ENCODE results near the gene SPATS2L. TPM values are rescaled to one million over a fixed set of nuclear protein-coding genes. Genes with fewer than 3 reads are reported as not detected.
A peak's percentile ranks its signal among the peaks of the same experiment; 100 is the strongest.

Gene SPATS2L
- total and polyA plus RNA-seq, 2 experiments from 2014 or later, result 159 to 202 TPM

DNA sequence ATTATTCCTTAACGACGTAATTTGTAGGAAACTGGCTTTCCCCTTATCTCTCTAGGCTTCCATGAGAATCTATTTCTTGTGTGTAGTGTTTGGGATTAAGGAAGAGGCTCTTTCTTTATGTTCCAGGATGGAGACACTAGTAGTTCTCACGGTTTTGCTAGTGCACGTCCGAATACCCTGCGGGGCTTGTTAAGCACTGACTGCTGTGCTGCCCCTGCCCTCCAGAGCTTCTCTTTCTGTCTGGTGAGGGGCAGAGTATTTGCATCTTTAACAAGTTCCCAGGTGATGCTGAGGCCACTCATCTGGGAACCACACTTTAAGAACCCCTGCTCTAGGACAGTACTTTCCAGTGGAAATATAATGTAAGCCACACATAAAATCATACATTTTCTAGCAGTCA, 76.4 kb downstream of the SPATS2L start:
- TF ChIP-seq EZH2 (IDR thresholded peaks at IDR 0.05; ENCODE audit: borderline replicate concordance) (no peak), EZH2phosphoT487 (IDR thresholded peaks at IDR 0.05; ENCODE audit: low read depth, severe bottlenecking, unreplicated experiment) (no peak)
- TF ChIP-seq, protein P1, sequence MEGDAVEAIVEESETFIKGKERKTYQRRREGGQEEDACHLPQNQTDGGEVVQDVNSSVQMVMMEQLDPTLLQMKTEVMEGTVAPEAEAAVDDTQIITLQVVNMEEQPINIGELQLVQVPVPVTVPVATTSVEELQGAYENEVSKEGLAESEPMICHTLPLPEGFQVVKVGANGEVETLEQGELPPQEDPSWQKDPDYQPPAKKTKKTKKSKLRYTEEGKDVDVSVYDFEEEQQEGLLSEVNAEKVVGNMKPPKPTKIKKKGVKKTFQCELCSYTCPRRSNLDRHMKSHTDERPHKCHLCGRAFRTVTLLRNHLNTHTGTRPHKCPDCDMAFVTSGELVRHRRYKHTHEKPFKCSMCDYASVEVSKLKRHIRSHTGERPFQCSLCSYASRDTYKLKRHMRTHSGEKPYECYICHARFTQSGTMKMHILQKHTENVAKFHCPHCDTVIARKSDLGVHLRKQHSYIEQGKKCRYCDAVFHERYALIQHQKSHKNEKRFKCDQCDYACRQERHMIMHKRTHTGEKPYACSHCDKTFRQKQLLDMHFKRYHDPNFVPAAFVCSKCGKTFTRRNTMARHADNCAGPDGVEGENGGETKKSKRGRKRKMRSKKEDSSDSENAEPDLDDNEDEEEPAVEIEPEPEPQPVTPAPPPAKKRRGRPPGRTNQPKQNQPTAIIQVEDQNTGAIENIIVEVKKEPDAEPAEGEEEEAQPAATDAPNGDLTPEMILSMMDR (IDR thresholded peaks at IDR 0.05; ENCODE audit: poor library complexity), result no peak
- DNase-seq (ENCODE audit: low spot score), result no peak
- Histone ChIP-seq H4K20me1 (ENCODE audit: insufficient read depth, poor library complexity, severe bottlenecking) (no peaks in the 10 kb centered on the region), H3K79me2 (peaks cover 90% of the 10 kb centered on the region), H3K4me2 (peak overlapping the region; percentile 58), H3K9me2 (replicated peaks; ENCODE audit: insufficient read depth) (no peaks in the 10 kb centered on the region), H3K27me3 (no peaks in the 10 kb centered on the region), H3K27ac (no peak overlapping the region), H3K4me1 (ENCODE audit: insufficient read depth) (peaks cover 35% of the 10 kb centered on the region), H3K4me3 (no peak overlapping the region), H3K9me3 (ENCODE audit: low read depth) (no peaks in the 10 kb centered on the region), H3K36me3 (replicated peaks; ENCODE audit: insufficient read depth, low read depth) (no peaks in the 10 kb centered on the region), H2AFZ (no peak overlapping the region)
- WGBS (ENCODE audit: low lambda C conversion rate, missing lambda C conversion rate), result 72% methylated on average over 6 of the region's 6 CpGs

DNA sequence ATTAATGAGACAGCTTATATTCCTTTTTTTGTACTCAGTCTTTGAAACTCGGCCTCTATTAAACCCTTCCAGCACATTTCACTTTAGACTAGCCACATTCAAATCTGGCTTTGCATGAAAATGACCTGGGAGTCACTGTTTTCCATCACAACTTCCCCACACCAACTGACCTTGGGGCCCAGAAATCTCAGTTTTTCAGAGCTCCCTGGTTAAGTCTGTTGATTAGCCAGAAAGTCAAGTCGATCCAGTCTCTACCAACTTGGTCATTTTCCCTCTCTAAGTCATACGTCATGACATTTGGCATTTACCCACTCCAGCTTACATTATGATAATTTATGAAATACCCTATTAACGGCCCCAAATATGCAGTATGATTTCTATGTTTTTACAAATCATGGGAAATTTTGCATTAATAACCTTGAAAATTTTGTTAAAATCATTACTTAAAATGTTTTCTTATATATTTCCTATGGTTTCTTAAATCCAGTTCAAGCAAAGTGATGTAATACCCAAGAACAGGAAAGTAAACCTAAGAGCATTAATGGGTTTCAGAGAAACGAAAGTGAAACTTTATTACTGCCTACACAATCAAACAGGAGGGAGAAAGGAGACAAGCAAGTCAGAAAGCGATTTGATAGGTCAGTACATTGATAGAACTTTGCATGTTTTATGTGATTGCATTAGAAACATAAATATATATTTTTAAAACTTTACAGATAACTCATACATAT, 77.1 kb downstream of the SPATS2L start:
- no peak for DNase-seq (ENCODE audit: low spot score)
- Histone ChIP-seq H3K4me2 (peak overlapping the region; percentile 58), H3K79me2 (peaks cover 97% of the 10 kb centered on the region), H3K4me1 (ENCODE audit: insufficient read depth) (peaks cover 30% of the 10 kb centered on the region), H3K9me3 (ENCODE audit: low read depth) (no peaks in the 10 kb centered on the region), H3K27ac (peak overlapping the region; percentile 19), H2AFZ (no peak overlapping the region), H3K9me2 (replicated peaks; ENCODE audit: insufficient read depth) (no peaks in the 10 kb centered on the region), H3K36me3 (replicated peaks; ENCODE audit: insufficient read depth, low read depth) (no peaks in the 10 kb centered on the region), H4K20me1 (ENCODE audit: insufficient read depth, poor library complexity, severe bottlenecking) (no peaks in the 10 kb centered on the region), H3K27me3 (no peaks in the 10 kb centered on the region), H3K4me3 (no peak overlapping the region)
- WGBS (ENCODE audit: low lambda C conversion rate, missing lambda C conversion rate), result 72% methylated on average over 6 of the region's 6 CpGs
- TF ChIP-seq, protein P1 (IDR thresholded peaks at IDR 0.05; ENCODE audit: poor library complexity), result no peak
- TF ChIP-seq EZH2phosphoT487 (IDR thresholded peaks at IDR 0.05; ENCODE audit: low read depth, severe bottlenecking, unreplicated experiment) (no peak), EZH2 (IDR thresholded peaks at IDR 0.05; ENCODE audit: borderline replicate concordance) (no peak)

DNA sequence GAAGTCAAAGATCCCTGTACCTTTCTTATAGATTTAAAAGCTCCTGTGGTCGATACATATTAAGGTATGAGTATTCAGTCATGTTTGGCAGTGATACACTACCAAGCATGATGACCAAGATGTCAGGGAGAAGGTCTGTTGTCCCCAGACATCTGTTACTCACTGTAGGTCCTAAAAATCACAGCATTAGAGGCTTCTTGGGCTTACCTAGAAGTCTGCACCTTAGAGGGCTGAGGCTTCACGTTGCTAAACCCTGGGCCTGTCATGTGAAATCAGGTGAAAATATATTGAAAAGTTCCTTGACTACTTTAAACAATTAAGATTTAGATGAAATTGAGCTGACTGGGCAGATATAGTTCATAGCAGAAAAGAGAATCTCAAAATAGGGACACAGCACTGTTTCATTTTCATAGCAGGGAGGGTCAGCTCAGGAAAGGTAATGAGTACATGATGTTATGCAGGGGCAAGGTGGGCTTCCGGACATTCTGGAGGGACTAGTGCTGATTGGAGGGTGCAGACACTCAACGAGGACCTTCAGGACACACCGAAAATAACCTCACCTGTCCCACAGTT, 78.7 kb downstream of the SPATS2L start:
- 95% methylated on average over 5 of the region's 5 CpGs for WGBS (ENCODE audit: low lambda C conversion rate, missing lambda C conversion rate)

More for the DNA sequence above, 78.7 kb downstream of the SPATS2L start:
- no peaks in the 10 kb centered on the region for H3K9me2 ChIP-seq (replicated peaks; ENCODE audit: insufficient read depth)
- peaks cover 14% of the 10 kb centered on the region for H3K4me1 ChIP-seq (ENCODE audit: insufficient read depth)
- no peak overlapping the region for H3K4me3 ChIP-seq
- no peaks in the 10 kb centered on the region for H3K27me3 ChIP-seq
- no peaks in the 10 kb centered on the region for H3K9me3 ChIP-seq (ENCODE audit: low read depth)
- TF ChIP-seq, protein P1 (IDR thresholded peaks at IDR 0.05; ENCODE audit: poor library complexity), result no peak
- TF ChIP-seq EZH2 (IDR thresholded peaks at IDR 0.05; ENCODE audit: borderline replicate concordance) (no peak), EZH2phosphoT487 (IDR thresholded peaks at IDR 0.05; ENCODE audit: low read depth, severe bottlenecking, unreplicated experiment) (no peak)
- H3K36me3 ChIP-seq (replicated peaks; ENCODE audit: insufficient read depth, low read depth), result no peaks in the 10 kb centered on the region
- no peak overlapping the region for H3K27ac ChIP-seq
- no peak overlapping the region for H2AFZ ChIP-seq
- DNase-seq (ENCODE audit: low spot score), result no peak
- no peak overlapping the region for H3K4me2 ChIP-seq
- H3K79me2 ChIP-seq, result peaks cover 95% of the 10 kb centered on the region
- H4K20me1 ChIP-seq (ENCODE audit: insufficient read depth, poor library complexity, severe bottlenecking), result no peaks in the 10 kb centered on the region
